MCF 10A (cell line): ENCODE results near the gene TBX10. TPM values are rescaled to one million over a fixed set of nuclear protein-coding genes. Genes with fewer than 3 reads are reported as not detected.

Experiments used
- BruUV-seq: library from RNA; stranded (reverse); fragments of 400-500 nt; replicated peaks from 2 replicates; lab custom pipeline; 2021; lab: Mats Ljungman, UMichigan
- CTCF ChIA-PET: fragments of 300-600 bp; sonication (Branson Sonifier 250); formaldehyde crosslinking; extraction: SDS; loops from one replicate; lab custom pipeline; 2021; ENCODE audit warnings: antibody characterized with exemption, inconsistent platforms; lab: Yijun Ruan, JAX
- POLR2A ChIA-PET: fragments of 300-600, 350-650 bp; sonication (Branson Sonifier 250); formaldehyde crosslinking; extraction: SDS; loops from one replicate; lab custom pipeline; 2020; ENCODE audit warnings: antibody characterized with exemption, inconsistent platforms; lab: Yijun Ruan, JAX
- DNase-seq: peaks from one replicate; pipeline ENCODE4 v3.0.0-alpha.2; 2018; ENCODE audit not compliant: unreplicated experiment
- H3K27ac Mint-ChIP-seq: one replicate; pipeline ENCODE4 v1.8.0; 2022; ENCODE audit warnings: mild to moderate bottlenecking, low read depth, mixed read lengths; ENCODE audit not compliant: unreplicated experiment
- H3K27me3 Mint-ChIP-seq: one replicate; pipeline ENCODE4 v1.8.0; 2022; ENCODE audit warnings: mixed read lengths; ENCODE audit not compliant: insufficient read depth, unreplicated experiment
- H3K36me3 Mint-ChIP-seq: one replicate; pipeline ENCODE4 v1.8.0; 2022; ENCODE audit warnings: mild to moderate bottlenecking, moderate library complexity, mixed read lengths; ENCODE audit not compliant: insufficient read depth, unreplicated experiment
- H3K4me1 Mint-ChIP-seq: one replicate; pipeline ENCODE4 v1.8.0; 2022; ENCODE audit warnings: mixed read lengths; ENCODE audit not compliant: insufficient read depth, unreplicated experiment
- H3K4me3 Mint-ChIP-seq: one replicate; pipeline ENCODE4 v1.8.0; 2022; ENCODE audit warnings: mild to moderate bottlenecking, moderate library complexity, mixed read lengths; ENCODE audit not compliant: unreplicated experiment
- H3K9me3 Mint-ChIP-seq: one replicate; pipeline ENCODE4 v1.8.0; 2022; ENCODE audit warnings: mixed read lengths; ENCODE audit not compliant: unreplicated experiment
- intact Hi-C: fragments of 100-400 bp; cut with micrococcal nuclease; formaldehyde crosslinking; loops from 2 replicates; pipeline ENCODE4 v1.14.1; 2022
- total RNA-seq: library from RNA; stranded (reverse); gene quantifications from 2 replicates; pipeline ENCODE4 v1.2.3, GENCODE V29; 2022
- TF ChIP-seq, protein P1 (sequence below): fragments of 200-600 bp; IDR thresholded peaks from one replicate; pipeline ENCODE4 v1.8.0; 2022; ENCODE audit warnings: antibody characterized with exemption, mild to moderate bottlenecking; ENCODE audit not compliant: unreplicated experiment

The TBX10 gene
- total RNA-seq, 1 experiment from 2014 or later: not detected

GRCh38 chr11:67584881-67585873, 54.4 kb downstream of the TBX10 start:
- Mint-ChIP-seq H3K27me3 (peaks cover 7% of the 10 kb centered on the region), H3K27ac (peak overlapping the region; percentile 96), H3K4me1 (peaks cover 42% of the 10 kb centered on the region), H3K4me3 (peak overlapping the region; percentile 84), H3K36me3 (peaks cover 67% of the 10 kb centered on the region), H3K9me3 (no peaks in the 10 kb centered on the region)
- intact Hi-C loops: loop anchor here (1.0 to 5.0 kb wide), 2 partner anchors 13 to 78 kb away; partner anchors contain the start of genes CDK2AP2 and PITPNM1
- no TSS peak for BruUV-seq
- TF ChIP-seq, protein P1, sequence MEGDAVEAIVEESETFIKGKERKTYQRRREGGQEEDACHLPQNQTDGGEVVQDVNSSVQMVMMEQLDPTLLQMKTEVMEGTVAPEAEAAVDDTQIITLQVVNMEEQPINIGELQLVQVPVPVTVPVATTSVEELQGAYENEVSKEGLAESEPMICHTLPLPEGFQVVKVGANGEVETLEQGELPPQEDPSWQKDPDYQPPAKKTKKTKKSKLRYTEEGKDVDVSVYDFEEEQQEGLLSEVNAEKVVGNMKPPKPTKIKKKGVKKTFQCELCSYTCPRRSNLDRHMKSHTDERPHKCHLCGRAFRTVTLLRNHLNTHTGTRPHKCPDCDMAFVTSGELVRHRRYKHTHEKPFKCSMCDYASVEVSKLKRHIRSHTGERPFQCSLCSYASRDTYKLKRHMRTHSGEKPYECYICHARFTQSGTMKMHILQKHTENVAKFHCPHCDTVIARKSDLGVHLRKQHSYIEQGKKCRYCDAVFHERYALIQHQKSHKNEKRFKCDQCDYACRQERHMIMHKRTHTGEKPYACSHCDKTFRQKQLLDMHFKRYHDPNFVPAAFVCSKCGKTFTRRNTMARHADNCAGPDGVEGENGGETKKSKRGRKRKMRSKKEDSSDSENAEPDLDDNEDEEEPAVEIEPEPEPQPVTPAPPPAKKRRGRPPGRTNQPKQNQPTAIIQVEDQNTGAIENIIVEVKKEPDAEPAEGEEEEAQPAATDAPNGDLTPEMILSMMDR: no peak
- DNase-seq: no peak
- ChIA-PET POLR2A (interaction anchor here (0.6 to 4.4 kb wide), 22 partner anchors 9 to 426 kb away, joined by 3 to 70 read pairs (median 6); partner anchors contain the start of genes AIP, ALDH3B1, CDK2AP2 and NUDT8), CTCF (interaction anchor here (0.5 to 5.2 kb wide), 9 partner anchors 13 to 240 kb away, joined by 3 to 34 read pairs (median 3); partner anchors contain the start of gene NUDT8)

- TSS peak; percentile 39 for BruUV-seq
- Mint-ChIP-seq H3K4me1 (peaks cover 49% of the 10 kb centered on the region), H3K4me3 (peak overlapping the region; percentile 84), H3K27me3 (peaks cover 16% of the 10 kb centered on the region), H3K27ac (peak overlapping the region; percentile 96), H3K9me3 (no peaks in the 10 kb centered on the region), H3K36me3 (peaks cover 60% of the 10 kb centered on the region)
- POLR2A ChIA-PET: interaction anchor here (0.6 to 4.4 kb wide), 28 partner anchors 10 to 426 kb away, joined by 3 to 70 read pairs (median 6); partner anchors contain the start of genes AIP, ALDH3B1, CDK2AP2 and NUDT8
- CTCF ChIA-PET: interaction anchor here (0.5 to 5.2 kb wide), 10 partner anchors 12 to 115 kb away, joined by 3 to 34 read pairs (median 3); partner anchors contain the start of gene NUDT8
- DNase-seq: peak; percentile 88
- TF ChIP-seq, protein P1: no peak
- intact Hi-C loops: loop anchor here (1.0 to 5.0 kb wide), 2 partner anchors 12 to 77 kb away; partner anchors contain the start of genes CDK2AP2 and PITPNM1
Measured at GRCh38 chr11:67584205-67584880, 55.2 kb downstream of the TBX10 start.

- intact Hi-C loops: loop anchor here (1.0 to 5.0 kb wide), 2 partner anchors 11 to 76 kb away; partner anchors contain the start of genes CDK2AP2 and PITPNM1
Measured at GRCh38 chr11:67583247-67584204, 56.0 kb downstream of the TBX10 start, which contains the start of gene GSTP1. GSTP1 (plus strand) TSS chr11:67583812; CDS start chr11:67583844, 32 bp downstream.

More at GRCh38 chr11:67583247-67584204, 56.0 kb downstream of the TBX10 start, which contains the start of gene GSTP1:
- peaks cover 59% of the 10 kb centered on the region for H3K36me3 Mint-ChIP-seq
- peak; percentile 89 for DNase-seq
- H3K4me1 Mint-ChIP-seq: peaks cover 49% of the 10 kb centered on the region
- ChIA-PET CTCF (interaction anchor here (0.5 to 5.2 kb wide), 7 partner anchors 11 to 1997 kb away, joined by 3 to 34 read pairs (median 3); no protein-coding TSS in a partner anchor), POLR2A (interaction anchor here (0.5 to 4.4 kb wide), 39 partner anchors 11 to 1968 kb away, joined by 3 to 70 read pairs (median 5); partner anchors contain the start of genes AIP, ALDH3B1, BANF1 and CDK2AP2)
- no TSS peak for BruUV-seq
- no peaks in the 10 kb centered on the region for H3K9me3 Mint-ChIP-seq
- TF ChIP-seq, protein P1: peak; percentile 58
- peak within 1 kb of the TSS; percentile 96 for H3K27ac Mint-ChIP-seq
- peaks cover 18% of the 10 kb centered on the region for H3K27me3 Mint-ChIP-seq
- peak within 1 kb of the TSS; percentile 84 for H3K4me3 Mint-ChIP-seq
